Retina (tissue), 1 donor: ENCODE data around the gene PSTPIP1.

Experiments used
- DNase-seq: peaks from one replicate; pipeline ENCODE4 v3.0.0-alpha.2; 2016

The PSTPIP1 gene

DNA sequence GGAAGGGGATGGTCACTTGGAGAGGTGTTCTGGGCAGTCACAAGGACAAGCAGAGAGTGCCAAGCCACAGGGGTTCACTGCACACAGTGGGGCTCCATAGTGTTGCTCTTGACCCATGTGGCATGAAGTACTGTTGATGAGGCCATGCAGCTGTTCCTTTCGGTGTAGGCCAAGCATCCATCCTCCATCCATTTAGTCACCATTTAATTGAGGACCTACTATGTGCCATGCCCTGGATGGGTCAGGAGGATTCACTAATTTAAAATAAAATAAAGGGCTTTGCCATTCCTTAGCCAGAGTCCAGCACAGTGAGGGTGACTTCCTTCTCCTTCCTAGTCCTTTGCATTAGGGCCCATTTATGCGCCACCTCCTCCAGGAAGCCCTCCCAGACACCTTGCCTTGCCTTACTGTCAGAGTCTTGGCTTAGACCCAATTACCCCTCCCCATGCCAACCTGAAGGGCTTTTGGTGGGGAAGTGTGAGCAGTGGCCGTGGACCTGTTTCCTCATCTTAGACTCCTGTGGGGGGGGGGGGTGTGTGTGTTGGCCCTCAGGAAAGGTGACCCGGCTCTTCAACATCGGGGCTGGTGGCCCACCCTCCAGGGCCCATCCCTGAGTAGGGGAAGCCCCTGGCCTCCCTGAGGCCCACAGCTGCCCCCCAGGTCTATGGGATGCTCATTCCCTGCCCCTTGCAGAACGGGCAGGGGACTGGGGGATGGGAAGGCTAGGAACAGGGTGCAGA is 25.6 kb downstream of the PSTPIP1 start:
- no peak for DNase-seq

DNA sequence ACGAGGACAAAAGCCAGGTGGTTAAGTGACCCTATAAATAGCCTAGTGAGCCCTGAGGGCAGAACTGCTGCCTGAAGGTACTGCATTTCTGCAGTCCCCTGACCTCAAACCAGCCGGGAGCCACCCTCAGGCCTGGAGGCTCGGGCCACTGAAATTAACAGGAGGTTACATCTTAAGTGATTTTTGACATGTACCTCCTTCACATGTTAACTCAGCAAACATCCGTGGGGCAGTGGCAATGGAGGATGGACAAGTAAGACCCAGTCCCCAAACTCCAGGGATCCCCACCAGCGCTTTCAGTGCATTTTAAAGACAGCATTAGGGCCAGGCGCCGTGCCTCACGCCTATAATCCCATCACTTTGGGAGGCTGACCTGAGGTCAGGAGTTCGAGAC is 26.2 kb downstream of the PSTPIP1 start:
- no peak for DNase-seq

DNA sequence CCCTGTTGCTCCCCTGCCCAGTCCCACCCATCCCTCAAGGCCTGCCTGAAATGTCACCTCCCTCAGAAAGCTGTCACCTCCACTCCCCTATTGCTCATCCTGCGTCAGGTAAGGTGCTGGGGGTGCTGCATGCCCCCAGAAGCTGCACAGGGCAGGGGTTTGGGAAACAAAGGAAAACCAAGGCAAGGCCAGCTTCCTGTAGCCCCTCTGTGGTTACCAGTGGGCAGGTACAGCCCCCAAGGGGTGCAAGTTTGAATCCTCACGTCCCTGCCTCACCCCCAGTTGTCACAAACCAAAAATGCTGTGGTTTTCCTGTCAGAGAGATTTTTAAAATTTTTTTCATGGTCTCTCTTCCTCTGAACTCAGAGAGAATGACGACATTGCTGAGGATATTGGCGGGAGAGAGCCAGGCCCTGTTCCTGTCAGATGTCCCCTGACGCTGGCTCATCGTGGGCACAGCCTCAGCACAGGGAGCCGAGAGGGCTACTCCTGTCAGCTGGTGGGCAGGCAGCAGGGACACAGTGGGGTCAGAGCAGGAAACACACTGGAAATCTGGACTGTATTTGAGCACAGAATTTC is 27.0 kb downstream of the PSTPIP1 start:
- DNase-seq = no peak

DNA sequence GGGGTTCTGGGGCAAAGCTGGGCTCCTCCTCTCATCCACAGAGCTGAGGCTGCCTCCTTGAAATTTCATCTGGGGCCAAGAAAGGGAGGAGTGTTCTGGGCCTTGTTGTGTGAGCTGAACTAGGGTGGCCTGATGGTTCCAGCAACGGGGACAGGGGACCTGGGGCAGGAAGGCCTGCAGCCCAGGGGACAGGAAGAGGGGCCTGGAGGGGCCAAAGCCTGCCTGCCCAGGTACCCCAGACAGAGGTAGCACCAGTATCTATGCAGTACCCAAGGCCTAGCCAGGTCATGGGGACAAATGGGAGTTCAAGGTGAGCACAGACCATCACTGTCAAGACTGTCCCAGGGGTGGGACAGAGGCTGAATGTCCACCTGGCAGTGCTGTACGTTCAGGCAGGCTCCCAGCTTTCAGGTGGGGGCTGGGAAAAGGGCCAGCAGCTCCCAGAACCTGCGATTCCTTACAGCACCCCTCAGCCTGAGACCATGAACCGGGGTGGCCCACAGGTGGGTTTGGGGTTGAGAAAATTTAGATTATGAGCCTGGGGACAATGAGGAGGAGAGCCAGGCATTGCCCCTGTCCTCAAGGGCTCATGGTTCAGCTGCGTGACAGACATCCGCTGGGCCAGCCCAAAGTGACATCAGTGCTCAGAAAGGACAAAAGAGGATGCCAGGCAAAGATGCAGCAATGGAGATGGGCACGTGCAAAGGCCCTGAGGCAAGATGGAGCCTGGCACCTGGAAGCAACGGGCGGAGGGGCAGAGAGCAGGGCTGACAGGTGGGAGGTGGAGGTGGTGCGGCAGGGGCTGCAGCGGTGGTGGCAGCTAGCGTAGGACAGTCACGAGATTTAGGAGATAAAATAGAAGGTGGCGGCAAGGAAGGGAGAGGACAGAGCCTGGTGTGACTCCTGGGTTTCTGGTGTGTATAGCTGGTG is 28.0 kb downstream of the PSTPIP1 start:
- DNase-seq = no peak

DNA sequence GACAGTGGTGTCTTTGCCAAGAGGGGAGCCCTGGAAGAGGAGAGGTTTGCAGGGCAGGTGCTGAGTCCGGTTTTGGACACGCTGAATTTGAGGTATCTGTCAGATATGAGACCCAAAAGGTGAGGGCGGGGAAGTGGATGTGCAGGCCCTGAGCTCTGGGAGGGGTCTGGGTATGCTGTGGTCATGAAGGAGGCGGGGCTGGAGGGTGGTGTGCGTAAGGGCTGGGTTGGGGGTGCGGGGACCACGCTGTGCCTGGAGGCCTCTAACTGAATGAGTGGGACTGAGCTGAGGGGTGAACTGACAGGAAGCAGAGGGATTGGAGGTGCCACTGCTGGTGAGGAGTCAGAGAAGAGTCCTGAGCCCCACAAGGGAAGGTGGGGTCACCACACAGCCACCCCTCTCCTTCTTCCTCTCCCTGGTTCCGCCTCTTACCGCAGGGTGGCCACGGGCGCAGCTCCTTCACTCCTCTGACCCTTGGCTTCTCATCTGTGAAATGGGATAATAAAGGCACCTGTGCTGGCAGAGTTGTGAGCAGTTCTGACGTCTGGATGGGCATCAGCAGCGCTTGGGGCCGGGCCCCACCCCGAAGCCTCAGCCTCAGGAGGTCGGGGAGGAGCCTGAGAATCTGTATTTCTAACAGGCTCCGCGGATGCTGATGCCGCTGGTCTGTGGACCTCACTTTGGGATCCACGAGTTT is 28.8 kb downstream of the PSTPIP1 start:
- DNase-seq = no peak

DNA sequence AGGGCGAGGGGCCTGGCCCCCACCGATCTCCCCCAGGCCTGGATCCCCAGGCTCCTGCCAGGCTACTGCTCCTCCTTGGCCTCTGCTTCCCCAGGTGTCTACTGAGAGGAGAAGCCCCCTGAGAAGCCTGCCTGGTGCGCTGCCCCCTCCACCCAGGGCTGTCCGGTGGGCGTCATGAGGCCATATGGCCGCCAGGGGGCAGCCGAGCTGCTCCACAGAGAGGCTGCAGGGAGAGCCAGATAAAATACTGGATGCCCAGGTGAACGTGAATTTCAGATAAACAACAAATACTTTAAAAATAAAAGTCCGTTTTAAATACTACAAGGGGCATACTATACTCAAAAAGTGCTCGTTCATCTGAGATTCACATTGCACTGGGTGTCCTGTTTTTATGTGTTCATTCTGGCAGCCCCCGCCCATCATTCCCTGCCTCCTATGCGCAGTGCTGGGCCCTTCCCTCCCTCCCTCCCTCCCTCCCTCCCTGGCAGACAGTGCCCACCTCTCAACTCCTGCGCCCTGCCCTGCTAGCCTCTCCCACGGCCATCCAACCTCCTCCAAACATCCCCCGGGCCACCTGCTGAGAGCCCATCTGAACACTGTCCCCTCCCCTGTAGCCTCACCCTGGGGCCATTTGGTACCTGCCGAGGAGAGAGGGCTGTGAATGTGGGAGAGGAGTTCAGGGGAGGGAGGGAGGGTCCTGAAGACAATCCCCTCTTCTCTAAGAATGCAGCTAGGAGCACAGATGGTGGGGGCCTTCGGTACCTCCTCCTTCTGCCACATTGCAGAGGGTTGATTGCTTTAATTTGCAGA is 29.6 kb downstream of the PSTPIP1 start:
- DNase-seq = peak; percentile 85

DNA sequence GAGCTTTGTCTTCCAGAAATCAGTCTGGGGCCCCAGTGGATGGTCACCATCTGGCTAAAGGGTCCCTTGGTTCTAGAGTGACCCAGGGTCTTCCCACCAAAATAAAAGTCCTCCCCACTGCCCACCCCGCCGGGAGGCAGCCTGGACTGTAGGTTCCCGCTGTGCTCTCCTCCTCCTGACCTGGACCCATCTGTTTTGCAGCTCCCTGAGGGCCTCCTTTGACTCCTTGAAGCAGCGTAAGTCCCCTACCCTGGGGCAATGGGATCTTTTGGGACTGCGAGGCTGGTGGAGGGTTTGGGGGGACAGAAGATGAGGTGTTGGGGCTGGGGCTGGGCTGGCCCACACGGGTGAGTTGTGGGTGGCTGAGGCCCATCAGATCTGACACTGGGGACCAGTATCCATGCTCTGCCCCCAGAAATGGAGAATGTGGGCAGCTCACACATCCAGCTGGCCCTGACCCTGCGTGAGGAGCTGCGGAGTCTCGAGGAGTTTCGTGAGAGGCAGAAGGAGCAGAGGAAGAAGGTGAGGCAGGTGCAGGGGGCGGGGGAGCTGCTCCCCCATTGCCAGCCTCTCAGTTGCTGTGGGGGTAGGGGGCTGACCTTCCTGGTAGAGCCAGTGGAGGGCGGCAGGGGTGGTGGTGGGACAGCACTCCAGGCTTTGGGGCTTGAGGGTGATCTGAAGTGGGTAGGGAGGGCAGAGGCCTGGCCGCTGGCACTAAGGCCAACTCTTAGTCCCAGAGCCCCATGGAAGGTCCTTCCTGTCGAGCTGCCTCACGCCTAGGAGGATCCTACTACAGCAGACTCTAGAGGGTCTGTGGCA is 30.4 kb downstream of the PSTPIP1 start:
- peak; percentile 43 for DNase-seq

DNA sequence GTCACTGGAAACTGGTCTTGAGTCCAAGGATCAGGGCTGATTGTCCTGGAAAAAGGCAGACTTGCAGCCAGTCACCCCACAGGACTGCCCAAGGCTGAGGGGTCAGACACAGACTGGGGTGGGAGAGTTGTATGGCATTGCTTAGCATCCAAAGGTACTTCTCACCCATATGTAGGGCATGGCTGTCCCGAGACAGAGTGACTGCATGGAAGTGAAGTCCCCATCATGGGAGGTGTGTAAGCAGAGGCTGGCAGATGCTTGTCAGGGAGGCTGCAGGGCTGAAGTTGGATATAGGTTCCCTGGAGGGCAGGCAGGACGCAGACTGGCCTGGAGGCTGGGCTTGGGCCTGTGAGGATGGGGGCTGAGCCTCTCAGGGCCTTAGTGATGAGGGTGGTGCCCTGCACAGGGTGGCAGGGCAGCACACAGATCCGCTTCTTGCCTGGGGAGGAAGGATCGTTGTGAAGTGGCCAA is 31.1 kb downstream of the PSTPIP1 start:
- DNase-seq = no peak

DNA sequence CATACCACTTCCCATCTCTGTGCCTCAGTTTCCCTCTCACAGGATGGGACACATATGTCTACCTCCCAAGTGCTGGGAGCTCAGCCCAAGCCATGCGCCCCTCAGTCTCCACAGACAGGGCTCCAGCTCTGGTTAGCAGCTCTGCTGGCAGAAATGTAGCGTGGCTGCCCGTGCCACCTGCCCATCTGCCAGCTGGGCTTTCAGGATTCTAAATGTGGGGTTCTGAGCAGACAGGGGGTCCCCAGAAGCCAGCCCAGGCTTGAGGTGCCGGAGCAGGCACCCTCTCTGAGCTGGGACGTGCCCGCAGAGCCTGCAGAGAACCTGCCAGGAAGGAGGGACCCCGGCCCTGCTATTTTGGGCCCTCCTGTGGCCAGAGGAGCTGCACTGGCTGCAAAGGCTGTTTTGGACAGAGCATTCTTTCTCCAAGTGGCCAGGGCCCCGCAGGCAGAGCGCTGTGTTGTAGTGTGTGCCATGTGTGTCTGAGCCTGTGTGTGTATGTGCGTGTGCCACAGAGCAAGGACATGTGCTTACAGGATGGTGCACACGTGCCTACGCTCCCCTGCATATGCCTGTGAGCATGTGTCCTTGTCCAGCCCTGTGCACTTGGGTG is 31.7 kb downstream of the PSTPIP1 start:
- no peak for DNase-seq

DNA sequence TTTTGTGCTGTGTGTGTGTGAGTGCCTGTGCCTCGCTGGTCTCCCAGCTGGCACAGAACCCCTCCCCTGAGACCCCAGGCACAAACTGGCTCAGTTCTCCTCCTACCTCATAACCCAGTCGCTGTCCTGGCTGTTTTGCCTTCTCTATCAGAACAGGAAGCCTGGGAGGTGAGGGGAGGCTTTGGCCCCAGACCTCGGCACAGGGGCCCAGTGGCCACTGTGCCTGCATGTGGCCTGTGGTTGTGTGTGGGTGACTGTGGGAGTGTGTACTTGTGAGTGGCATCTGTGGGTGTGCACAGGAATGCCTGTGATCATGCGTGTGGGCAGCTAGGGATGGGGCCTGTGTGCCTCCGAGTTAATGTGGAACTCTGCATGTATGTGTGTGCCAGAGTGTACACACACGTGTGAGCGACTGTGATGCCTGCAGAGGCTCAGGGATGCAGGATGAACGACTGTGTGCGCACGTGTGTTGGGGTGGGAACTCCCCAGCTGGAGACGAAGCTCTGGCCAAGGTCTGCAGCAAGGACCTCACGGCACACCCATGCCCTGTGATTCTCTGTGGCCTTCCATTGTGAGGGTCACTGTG is 32.3 kb downstream of the PSTPIP1 start:
- peak; percentile 36 for DNase-seq

DNA sequence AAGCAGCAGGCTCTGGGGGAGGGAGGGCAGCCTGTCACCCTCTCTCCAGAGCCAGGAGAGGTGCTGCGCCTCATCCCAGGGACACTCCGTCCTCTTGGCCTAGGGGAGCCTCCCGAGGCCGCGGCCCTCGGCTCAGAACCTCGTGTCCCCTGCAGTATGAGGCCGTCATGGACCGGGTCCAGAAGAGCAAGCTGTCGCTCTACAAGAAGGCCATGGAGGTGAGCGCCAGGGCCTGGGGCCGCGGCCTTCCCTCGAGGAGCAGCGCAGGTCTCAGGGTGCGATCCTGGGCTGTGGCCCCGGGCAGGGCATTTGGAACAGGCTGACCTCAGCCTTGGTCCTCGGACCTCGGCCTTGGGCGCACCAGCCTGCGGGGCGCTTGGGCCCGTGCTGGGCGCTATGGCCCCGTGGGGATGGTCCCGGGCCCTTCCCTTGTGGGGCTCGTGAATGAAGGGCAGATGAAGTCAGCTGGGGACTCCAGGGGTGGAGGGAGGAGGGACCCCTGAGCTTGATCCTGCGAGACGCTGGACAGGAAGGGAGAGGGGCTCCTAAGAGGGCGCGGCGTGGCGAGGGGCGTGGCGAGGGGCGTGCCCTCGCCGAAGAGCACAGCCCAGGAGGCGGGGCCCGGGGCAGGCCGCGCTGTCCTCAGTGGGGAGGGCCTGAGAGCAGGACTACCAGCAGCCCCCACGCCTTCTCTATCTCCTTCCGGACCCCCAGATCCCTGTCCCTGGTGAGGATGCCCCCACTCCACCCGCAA is 32.9 kb downstream of the PSTPIP1 start:
- DNase-seq = peak; percentile 76

DNA sequence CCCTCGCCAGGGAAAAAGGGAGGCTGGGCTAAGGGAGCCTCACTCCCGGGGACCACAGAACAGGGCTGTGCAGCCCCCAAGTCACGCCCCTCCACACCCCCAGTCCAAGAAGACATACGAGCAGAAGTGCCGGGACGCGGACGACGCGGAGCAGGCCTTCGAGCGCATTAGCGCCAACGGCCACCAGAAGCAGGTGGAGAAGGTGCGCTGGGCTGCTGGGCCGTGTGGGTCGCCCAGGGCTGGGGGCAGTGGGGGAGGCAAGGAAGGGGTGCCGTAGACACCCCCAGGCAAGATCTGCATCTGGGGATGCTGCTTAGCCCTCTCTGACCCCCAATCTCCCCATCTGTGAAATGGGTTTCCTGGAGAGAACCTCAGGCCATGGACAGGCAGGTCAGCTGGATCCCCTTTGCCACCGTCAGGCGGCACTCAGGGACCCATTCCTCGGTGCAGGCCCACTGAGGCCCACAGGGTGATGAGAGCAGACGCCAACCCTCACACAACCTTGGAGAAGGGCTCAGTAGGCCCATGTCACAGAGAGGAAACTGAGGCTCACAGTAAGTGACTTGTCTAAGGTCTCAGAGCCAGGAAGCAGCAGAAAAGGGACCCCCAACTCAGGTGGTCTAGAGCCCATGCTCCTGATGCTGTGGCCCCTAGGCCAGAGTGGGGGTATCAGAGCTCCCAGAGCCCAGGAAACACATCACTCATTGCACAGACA is 33.7 kb downstream of the PSTPIP1 start:
- DNase-seq = no peak

DNA sequence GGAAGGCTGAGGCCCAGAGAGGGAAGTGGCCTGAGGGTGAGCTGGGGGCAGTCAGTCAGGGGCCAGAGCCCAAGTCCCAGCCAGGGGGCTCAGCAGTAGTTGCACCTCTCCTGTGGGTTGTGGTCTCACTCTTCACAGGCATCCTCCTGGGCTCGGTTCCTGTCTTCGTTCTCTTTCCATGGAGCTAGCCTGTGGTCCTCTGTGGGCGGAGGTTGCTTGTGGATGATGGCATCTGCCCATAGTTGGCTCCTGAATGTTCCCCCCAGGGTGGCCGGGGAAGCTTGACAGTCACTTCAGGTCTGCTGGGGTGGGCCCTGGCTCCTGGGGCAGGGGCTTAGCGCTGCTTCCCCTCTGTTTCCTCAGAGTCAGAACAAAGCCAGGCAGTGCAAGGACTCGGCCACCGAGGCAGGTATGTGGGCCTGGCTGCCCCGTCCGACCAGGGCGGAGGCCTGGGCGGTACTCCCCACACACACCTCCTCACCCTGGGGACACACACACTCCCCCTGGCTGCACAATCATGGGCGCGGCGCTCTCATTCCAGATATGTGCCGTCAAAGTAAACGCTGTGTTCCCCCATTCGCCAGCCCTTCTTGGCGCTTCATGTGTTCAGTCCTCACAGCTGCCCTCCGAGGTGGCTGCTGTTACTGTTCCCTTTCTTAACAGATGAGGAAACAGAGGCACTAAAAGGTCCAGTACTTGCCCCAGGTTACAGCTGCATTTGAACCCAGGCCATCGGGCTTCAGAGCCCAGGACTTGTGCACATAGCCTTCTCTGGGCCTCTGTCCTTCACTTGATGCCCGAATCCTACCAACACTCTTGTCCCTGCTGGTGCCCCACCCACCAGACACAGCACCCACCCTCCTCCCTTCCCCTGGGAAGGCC is 34.5 kb downstream of the PSTPIP1 start:
- DNase-seq = no peak

DNA sequence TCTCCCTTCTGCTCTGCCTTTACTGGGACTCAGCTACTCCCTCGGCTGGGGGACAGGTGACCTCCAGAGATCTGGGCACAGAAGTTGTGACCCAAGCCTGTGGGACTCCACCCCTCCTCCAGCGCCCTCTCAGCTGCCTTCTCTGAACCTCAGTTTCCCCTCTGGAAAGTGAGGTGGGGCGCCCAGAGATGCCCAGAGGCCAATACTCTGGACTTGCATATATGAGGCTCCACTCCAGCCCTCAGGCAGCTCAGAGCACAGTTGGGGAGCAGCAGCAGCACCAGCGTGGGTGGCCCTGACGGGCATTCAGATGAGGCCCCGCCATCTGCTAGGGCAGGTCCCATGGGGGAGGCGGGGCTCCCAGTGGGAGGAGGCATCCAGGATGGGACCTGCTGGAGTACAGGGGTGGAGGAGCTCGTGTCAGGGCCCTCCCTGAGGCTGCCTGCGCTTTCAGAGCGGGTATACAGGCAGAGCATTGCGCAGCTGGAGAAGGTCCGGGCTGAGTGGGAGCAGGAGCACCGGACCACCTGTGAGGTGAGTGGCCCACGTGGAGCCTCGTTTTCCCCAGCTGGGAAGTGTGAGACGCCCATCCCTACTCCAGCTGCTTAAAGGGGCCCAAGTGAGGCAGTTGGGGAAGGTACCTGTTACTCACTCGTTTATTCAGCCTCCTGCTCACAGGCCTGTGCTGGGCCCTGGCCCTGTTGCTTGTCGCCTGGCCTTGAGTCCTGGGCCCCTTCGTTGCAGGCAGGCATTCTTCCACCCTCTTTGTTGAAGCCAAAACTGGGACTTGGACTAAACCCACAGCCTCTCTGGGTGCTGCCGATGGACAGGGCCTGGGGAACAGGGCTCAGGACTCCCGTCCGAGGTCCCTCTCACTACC is 35.4 kb downstream of the PSTPIP1 start:
- DNase-seq = peak; percentile 53

DNA sequence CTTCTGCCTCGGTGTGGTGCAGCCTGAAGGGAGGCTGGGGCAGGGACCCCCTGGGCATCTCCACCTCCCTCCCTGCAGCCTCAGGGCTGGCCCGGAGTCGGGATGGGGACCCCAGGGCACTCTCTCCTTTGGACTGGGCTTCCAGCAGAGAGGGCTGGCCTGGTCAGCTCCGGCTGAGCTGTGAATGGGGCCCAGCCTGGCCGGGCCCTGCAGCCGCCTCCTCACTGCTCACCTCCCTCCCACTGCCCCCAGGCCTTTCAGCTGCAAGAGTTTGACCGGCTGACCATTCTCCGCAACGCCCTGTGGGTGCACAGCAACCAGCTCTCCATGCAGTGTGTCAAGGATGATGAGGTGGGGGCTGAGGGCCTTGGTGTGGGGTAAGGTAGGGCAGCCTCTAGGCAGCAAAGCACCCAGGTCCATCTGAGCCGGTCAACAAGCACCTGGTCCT is 36.0 kb downstream of the PSTPIP1 start:
- DNase-seq = peak; percentile 52

DNA sequence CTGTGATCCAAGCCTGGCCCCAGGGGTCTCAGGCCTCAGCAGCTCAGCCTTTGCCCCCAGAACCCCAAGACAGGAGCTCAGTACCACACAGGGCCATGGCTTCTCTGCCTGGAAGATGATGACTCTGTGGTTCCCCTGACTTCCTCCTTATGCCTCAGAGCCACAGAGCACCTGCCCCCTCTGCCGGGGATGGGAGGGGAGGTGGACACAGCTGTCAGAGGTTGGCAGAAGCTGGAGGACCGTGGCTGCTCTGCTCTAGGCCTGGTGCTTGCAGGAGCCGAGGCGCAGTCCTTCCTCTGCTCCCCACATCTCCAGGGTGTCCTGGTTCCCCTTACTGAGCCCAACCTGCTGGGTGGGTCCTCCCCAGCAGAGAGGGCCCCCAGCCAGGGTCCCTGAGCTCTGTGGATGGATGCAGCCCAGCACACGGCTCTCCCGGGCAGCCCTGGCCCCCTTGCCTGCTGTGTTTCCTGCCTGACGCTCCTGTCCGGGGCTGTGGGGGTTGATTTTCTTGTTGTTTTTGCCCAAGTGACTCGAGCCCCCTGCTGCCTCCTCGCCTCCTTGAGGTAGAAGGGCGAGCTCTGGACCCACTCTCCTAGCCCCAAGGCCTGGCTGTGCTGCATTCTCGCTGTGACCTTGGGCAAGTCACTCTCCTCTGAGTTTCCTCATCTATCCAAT is 36.6 kb downstream of the PSTPIP1 start:
- peak; percentile 52 for DNase-seq
